OCI-LY3 (cell line): ENCODE results near the gene FERD3L.

ENCODE experiments used
- EZH2phosphoT487 ChIP-seq: fragments of 200-600 bp; shearing (Covaris generic); IDR thresholded peaks from 2 replicates; pipeline ENCODE4 v1.6.1; 2018; ENCODE audit warnings: antibody characterized with exemption, mixed run types, low read depth
- TF ChIP-seq, protein P1 (sequence below): fragments of 200-600, 300-600 bp; sonication (generic); IDR thresholded peaks from 2 replicates; pipeline ENCODE4 v1.5.1; 2014; ENCODE audit warnings: antibody characterized with exemption, low read length, low read depth

DNA sequence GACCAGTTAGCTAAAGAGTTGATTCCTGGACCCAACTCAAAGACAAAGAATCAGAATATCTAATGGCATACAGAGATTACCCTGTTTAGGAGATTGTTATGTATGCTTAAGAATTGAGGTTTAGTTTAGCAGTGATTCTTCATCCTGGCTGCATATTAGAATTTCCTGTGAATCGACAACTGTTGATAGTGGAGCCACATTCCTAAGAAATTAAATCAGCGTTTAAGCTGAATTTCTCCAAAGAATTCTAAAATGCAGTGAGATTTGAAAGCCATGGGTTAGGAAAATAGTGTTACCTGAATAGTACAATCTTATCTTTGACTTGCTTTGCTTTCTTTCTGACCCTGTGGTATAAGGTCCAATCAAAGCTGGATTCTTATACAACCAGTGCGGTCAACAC lies 16.4 kb upstream of the FERD3L start:
- TF ChIP-seq, protein P1, sequence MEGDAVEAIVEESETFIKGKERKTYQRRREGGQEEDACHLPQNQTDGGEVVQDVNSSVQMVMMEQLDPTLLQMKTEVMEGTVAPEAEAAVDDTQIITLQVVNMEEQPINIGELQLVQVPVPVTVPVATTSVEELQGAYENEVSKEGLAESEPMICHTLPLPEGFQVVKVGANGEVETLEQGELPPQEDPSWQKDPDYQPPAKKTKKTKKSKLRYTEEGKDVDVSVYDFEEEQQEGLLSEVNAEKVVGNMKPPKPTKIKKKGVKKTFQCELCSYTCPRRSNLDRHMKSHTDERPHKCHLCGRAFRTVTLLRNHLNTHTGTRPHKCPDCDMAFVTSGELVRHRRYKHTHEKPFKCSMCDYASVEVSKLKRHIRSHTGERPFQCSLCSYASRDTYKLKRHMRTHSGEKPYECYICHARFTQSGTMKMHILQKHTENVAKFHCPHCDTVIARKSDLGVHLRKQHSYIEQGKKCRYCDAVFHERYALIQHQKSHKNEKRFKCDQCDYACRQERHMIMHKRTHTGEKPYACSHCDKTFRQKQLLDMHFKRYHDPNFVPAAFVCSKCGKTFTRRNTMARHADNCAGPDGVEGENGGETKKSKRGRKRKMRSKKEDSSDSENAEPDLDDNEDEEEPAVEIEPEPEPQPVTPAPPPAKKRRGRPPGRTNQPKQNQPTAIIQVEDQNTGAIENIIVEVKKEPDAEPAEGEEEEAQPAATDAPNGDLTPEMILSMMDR = no peak
- no peak for TF ChIP-seq EZH2phosphoT487
